NCI-H1436 treated with DMSO at 0.1 percent for 48 hours (cell line): ENCODE data around the gene MYO1B.

ENCODE experiments used
- DNase-seq: peaks from one replicate; lab custom pipeline; 2025; lab: John Stamatoyannopoulos, UW

Gene MYO1B

GRCh38 chr2:191462370-191462769, 217.2 kb downstream of the MYO1B start:
- DNase-seq = no peak

- DNase-seq = no peak
These were observed 218.6 kb downstream of the MYO1B start for GRCh38 chr2:191463790-191464189.

- DNase-seq = no peak
These were observed 220.7 kb downstream of the MYO1B start for GRCh38 chr2:191465766-191466420.

GRCh38 chr2:191467113-191467512, 221.9 kb downstream of the MYO1B start:
- no peak for DNase-seq

GRCh38 chr2:191470306-191470705, 225.1 kb downstream of the MYO1B start:
- no peak for DNase-seq

GRCh38 chr2:191474464-191474863, 229.3 kb downstream of the MYO1B start:
- no peak for DNase-seq
